H1 (cell line): Measurements from ENCODE around the gene ATP2B1. TPM values are rescaled to one million over a fixed set of nuclear protein-coding genes. Genes with fewer than 3 reads are reported as not detected.

Experiments
- EP300 ChIP-seq, 2 experiments: IDR thresholded peaks; 1 replicate in 1 of 2; 2 replicates in 1 of 2; pipeline ENCODE4 v1.6.1; 2011 to 2012; ENCODE audit warnings: low read depth in 2 of 2, low read length in 2 of 2, mild to moderate bottlenecking in 2 of 2, borderline replicate concordance in 1 of 2, inconsistent platforms in 1 of 2, moderate library complexity in 1 of 2
- GTF2F1 ChIP-seq: IDR thresholded peaks from 2 replicates; pipeline ENCODE4 v1.6.1; 2012; ENCODE audit warnings: low read depth, low read length, improper control_type of control experiment, borderline replicate concordance
- JUN ChIP-seq: IDR thresholded peaks from 2 replicates; pipeline ENCODE4 v1.6.1; 2011; ENCODE audit warnings: low read depth, mild to moderate bottlenecking, improper control_type of control experiment, low read length
- JUND ChIP-seq: IDR thresholded peaks from 2 replicates; pipeline ENCODE4 v1.6.1; 2011; ENCODE audit warnings: mild to moderate bottlenecking, improper control_type of control experiment, low read length
- SP2 ChIP-seq: IDR thresholded peaks from 2 replicates; pipeline ENCODE4 v1.6.1; 2012; ENCODE audit warnings: mild to moderate bottlenecking, low read length, inconsistent platforms
- SRF ChIP-seq: IDR thresholded peaks from 2 replicates; pipeline ENCODE4 v1.6.1; 2011; ENCODE audit warnings: mild to moderate bottlenecking, low read depth, low read length, moderate library complexity
- USF2 ChIP-seq: IDR thresholded peaks from 2 replicates; pipeline ENCODE4 v1.6.1; 2011; ENCODE audit warnings: low read length, improper control_type of control experiment
- polyA plus RNA-seq, 7 experiments: library from polyadenylated mRNA; depleted of rRNA in 3 of 7; stranded (reverse) in 5 of 7; unstranded in 2 of 7; fragments of >200 nt in 5 of 7; fragments of 200-250 nt in 2 of 7; gene quantifications; 1 replicate in 5 of 7; 2 replicates in 1 of 7; 4 replicates in 1 of 7; pipeline versions ENCODE4 v1.2.1 to v1.2.3, GENCODE V29; 2011 to 2013; ENCODE audit warnings: missing spikeins in 2 of 7, mixed read lengths in 2 of 7
- total RNA-seq: library from RNA; stranded (reverse); fragmentation: NEBNext Ultra II Directional; extraction: Animal tissue kit (Norgen Biotek cat#: 25700); gene quantifications from 2 replicates; pipeline ENCODE4 v1.2.1, GENCODE V29; 2021

ATP2B1 gene
- total and polyA plus RNA-seq, 2 of the 8 experiments (the other 6 are each of a cell fraction or from before 2014, with no cell fraction given) = 4.3 to 32.0 TPM

DNA sequence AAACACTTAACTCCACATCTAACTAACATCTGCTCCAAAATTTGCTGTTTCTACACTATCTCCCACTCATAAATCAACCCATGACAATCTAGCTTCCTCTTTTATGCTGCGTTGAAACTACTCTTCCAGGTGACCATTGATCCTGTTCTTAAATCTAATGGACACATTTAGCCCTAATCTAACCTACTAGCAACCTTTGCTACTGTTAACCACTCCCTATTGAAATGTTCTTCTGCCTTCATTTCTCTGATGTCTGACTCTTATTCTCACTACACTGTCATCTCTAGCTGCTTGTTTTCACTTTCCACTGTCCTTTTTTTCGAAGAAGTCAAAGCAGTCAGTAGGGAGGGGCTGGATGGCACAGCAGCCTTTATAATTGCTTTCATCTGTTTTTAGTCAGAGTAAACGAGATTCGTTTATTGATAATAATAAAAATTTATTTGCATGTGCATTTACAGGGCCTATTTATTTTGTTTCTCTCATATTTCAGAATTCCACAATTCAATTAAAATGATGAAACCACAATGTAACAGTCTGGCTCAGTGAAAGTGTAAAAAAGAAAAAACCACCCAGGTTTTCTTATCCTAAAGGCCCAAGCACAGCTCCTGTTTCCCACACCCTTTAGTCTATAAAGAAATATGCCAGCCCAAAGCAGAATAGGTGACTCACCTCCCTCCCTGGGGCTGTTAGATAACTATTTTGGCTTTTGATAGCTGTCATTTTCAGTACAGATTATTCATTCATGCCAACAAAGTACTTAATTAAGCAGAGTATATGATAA, 44.9 kb downstream of the ATP2B1 start (continued):
- no peak for TF ChIP-seq SRF
- no peak for TF ChIP-seq JUN
- TF ChIP-seq SP2 = no peak
- TF ChIP-seq EP300 (IDR thresholded peaks at IDR 0.05; ENCODE audit: borderline replicate concordance in 1 of 2, low read depth in 2 of 2, low read length in 2 of 2) = no peak
- no peak for TF ChIP-seq USF2
- no peak for TF ChIP-seq JUND
- no peak for TF ChIP-seq GTF2F1
